Keratinocyte (primary cell): Measurements from ENCODE around the gene C4orf54.

Source experiments
- EZH2 ChIP-seq: IDR thresholded peaks from one replicate; pipeline ENCODE4 v1.6.1; 2012; ENCODE audit warnings: inconsistent platforms, mild to moderate bottlenecking, low read length, moderate library complexity
- TF ChIP-seq, protein P1 (sequence below), 3 experiments: IDR thresholded peaks in 1 of 3; conservative IDR thresholded peaks in 1 of 3; optimal IDR thresholded peaks in 1 of 3; 2 replicates in 2 of 3; 3 replicates in 1 of 3; pipeline versions ENCODE3 to v1.5.1; 2011; ENCODE audit warnings: low read length in 3 of 3, mild to moderate bottlenecking in 3 of 3, moderate library complexity in 2 of 3, control low read depth in 1 of 3, inconsistent platforms in 1 of 3; ENCODE audit not compliant: insufficient read depth in 2 of 3; ENCODE audit errors: extremely low read depth in 1 of 3

DNA sequence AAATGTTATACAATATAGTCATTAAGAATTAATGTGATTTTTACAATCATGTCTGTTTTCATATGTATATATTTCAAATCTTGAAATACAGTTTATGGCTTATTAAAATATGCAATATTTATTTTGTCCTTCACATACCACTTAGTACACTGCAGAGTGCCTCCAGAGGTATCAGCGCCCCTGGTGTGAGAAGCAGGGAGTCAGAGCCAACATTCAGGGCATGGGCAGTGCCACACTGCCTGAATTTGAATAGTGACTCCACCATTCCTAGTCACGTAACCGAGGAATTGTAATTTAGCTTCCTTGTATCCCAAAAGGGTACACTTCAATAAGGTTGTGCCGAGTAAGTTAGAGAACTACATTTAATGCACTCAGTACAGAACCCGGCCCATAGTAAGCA, 4.3 kb upstream of the C4orf54 start:
- TF ChIP-seq, protein P1, sequence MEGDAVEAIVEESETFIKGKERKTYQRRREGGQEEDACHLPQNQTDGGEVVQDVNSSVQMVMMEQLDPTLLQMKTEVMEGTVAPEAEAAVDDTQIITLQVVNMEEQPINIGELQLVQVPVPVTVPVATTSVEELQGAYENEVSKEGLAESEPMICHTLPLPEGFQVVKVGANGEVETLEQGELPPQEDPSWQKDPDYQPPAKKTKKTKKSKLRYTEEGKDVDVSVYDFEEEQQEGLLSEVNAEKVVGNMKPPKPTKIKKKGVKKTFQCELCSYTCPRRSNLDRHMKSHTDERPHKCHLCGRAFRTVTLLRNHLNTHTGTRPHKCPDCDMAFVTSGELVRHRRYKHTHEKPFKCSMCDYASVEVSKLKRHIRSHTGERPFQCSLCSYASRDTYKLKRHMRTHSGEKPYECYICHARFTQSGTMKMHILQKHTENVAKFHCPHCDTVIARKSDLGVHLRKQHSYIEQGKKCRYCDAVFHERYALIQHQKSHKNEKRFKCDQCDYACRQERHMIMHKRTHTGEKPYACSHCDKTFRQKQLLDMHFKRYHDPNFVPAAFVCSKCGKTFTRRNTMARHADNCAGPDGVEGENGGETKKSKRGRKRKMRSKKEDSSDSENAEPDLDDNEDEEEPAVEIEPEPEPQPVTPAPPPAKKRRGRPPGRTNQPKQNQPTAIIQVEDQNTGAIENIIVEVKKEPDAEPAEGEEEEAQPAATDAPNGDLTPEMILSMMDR (optimal IDR thresholded peaks at IDR 0.05 in 1 of 3, IDR thresholded peaks at IDR 0.05 in 1 of 3, conservative IDR thresholded peaks at IDR 0.05 in 1 of 3; ENCODE audit: extremely low read depth in 1 of 3, insufficient read depth in 2 of 3, low read length in 3 of 3), result no peak
- TF ChIP-seq EZH2, result no peak
